Upper lobe of left lung (tissue), 4 donors: ENCODE data around the gene SUN5.

Experiments
- CTCF ChIP-seq, 6 experiments: fragments of 450-650 bp in 4 of 6; fragments of 200-600 bp in 2 of 6; sonication (generic) in 2 of 6; IDR thresholded peaks; one replicate each; pipeline ENCODE4 v1.5.1; 2016 to 2019; ENCODE audit warnings: antibody characterized with exemption in 6 of 6
- POLR2A ChIP-seq, 4 donors: fragments of 450-650 bp; IDR thresholded peaks; one replicate each; pipeline ENCODE4 v1.5.1; 2016 to 2017; ENCODE audit warnings: antibody characterized with exemption in 4 of 4, mild to moderate bottlenecking in 2 of 4

- TF ChIP-seq POLR2A (IDR thresholded peaks at IDR 0.05) (no peak), CTCF (IDR thresholded peaks at IDR 0.05) (no peak)
These were observed 31.0 kb downstream of the SUN5 start for GRCh38 chr20:32973077-32973717.
